GM19372 (cell line): ENCODE data around the gene EEF1A2.

Experiments used
- ATAC-seq: cut with Tn5 transposase; IDR thresholded peaks from one replicate; pipeline ENCODE4 v1.9.1; 2021; ENCODE audit warnings: mild to moderate bottlenecking, low read depth, moderate library complexity; ENCODE audit not compliant: unreplicated experiment

The EEF1A2 gene

GRCh38 chr20:63537525-63538203 lies 38.8 kb upstream of the EEF1A2 start:
- ATAC-seq, result peak; percentile 85

- ATAC-seq, result no peak
Observed at GRCh38 chr20:63536997-63537524, 38.2 kb upstream of the EEF1A2 start, which contains the start of gene PTK6. Gene PTK6 (minus strand): TSS chr20:63537376. CDS start chr20:63537314, 62 bp downstream.

- ATAC-seq, result no peak
Observed at GRCh38 chr20:63536241-63536977, 37.5 kb upstream of the EEF1A2 start.

GRCh38 chr20:63534831-63535651 lies 36.2 kb upstream of the EEF1A2 start:
- no peak for ATAC-seq

- ATAC-seq, result no peak
Observed at GRCh38 chr20:63534427-63534830, 35.5 kb upstream of the EEF1A2 start.

- no peak for ATAC-seq
Observed at GRCh38 chr20:63533871-63534393, 35.0 kb upstream of the EEF1A2 start.

DNA sequence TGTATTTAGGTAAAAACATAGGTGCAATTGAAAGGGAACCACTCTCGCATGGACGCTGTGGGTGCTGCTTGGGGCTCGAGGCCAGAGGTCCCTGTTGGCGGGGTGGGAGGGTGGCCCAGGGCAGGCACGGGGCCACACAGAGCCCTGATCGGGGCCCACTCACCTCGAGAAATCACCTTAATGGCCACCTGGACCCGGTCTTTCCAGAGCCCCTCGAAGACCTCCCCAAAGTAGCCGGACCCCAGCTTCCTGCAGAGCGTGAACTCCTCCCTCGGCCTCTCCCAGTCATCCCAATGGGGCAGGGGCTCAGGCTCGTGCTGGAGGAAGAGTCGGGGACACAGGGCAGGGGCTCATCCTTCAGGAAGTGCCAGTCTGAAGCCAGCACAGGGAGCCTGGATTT lies 34.5 kb upstream of the EEF1A2 start:
- ATAC-seq, result no peak

DNA sequence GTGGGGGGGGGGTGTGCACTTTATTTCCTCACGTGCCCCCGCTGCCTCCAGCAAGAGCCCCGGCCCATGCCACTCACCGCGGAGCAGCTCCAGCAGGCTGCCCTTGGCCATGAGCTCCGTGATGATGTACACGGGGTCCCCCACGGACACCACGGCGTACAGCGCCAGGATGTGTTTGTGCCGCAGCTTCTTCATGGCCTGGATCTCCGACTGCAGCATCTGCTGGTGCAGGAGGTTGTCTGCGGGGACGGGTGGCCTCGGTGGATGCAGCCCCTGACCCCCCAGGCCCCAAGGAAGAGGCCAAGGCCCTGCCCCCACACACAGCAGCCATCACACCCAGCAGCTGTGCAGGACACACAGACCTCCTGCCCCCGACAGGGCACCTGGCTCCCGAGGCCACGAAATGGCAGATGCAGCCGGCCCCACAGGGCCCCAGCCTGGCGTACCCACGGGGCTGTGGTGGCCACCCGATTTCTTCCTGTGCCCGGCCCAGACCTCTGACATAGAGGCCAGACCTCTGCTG lies 33.6 kb upstream of the EEF1A2 start:
- ATAC-seq, result no peak

- no peak for ATAC-seq
Observed at GRCh38 chr20:63531686-63532448, 33.0 kb upstream of the EEF1A2 start.

GRCh38 chr20:63530788-63531160 lies 31.9 kb upstream of the EEF1A2 start:
- ATAC-seq, result no peak

DNA sequence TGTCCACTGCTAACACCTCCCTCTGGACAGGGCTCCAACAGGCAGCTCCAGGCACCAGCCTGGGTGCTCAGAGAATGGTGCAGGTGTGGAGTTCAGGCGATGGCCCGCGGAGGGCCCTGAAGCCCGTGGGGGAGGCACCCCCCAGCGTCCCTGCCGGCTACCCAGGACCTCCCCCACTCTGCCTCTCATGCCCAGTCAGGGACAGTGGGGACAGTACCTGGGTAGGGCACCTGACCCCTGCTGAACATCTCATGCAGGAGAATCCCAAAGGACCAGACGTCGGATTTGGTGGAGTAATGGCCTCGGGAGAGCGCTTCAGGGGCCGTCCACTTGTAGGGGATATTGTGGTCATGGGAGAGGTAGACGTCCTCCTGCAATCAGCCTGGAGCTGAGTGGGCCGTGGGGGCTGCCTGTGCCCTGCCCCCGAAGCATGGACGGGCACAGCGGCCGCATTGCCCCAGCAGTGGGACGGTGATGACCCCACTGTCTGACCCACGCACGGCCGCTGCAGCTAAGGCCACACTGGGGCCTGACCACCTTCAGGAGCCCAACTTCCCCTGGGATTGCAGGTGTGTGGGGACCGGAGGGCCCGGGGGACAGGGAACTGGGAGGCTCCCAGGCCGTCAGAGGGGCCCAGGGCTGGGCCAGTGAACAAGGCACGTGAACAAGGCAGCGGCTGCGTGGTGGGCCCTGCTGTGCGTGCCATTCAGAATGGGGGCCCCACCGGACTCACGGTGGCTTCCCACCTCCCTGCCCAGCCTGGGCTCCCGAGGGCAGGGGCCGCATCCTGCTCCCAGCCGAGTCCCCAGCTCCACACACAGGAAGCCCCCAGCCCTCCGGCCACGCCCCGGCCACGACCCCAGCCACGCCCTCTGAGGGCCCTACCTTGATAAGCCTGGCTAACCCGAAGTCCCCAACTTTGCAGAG lies 31.2 kb upstream of the EEF1A2 start:
- no peak for ATAC-seq

DNA sequence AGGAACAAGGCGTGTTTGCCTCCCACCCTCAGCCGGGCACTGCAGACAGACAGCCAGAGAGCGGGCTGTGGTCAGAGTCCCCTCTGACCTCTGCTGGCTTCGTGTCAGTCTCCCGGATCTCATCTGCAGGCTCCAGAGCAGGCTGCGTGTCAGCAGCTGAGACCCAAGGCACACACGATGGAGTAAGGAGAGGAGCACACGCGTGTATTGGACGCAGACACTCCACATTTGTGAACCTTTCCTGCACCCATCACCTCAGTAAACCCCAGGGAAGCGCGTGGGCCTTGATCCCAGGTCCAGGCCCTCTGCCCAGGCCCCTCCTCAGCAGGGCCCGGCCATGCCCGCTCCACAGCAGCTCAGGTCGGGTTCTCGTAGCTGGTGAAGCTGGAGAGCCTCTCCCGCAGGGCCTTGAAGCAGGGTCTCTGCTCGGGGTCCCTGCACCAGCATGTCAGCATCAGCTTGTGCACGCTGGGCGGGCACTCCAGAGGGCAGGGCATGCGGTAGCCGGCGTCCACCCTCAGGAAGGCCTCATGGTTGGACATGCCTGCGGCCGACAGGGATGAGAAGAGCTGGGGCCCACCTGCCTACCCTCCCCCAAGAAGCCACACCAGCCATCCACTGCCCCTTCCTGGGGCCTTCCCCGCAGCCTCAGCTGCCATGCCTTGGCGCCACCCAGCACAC lies 30.4 kb upstream of the EEF1A2 start:
- ATAC-seq, result no peak

DNA sequence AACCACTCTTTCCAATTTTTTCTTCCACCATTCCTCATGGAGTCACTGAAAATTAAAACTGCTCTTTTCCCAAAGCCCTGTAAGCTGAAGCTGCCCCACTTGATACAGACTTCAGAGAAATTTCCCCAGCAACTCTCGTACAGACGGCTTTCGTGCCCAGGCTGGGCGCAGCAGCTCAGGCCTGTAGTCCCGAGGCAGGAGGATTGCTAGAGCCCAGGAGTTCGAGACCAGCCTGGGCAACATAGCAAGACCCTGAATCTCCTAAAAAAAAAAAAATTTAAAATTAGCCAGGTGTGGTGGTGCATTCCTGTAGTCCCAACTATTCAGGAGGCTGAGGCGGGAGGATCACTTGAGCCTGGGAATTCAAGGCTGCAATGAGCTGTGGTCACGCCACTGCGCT lies 28.3 kb upstream of the EEF1A2 start:
- ATAC-seq, result no peak

GRCh38 chr20:63525971-63526370 lies 27.1 kb upstream of the EEF1A2 start:
- ATAC-seq, result no peak

- no peak for ATAC-seq
Observed at GRCh38 chr20:63525185-63525584, 26.3 kb upstream of the EEF1A2 start.

DNA sequence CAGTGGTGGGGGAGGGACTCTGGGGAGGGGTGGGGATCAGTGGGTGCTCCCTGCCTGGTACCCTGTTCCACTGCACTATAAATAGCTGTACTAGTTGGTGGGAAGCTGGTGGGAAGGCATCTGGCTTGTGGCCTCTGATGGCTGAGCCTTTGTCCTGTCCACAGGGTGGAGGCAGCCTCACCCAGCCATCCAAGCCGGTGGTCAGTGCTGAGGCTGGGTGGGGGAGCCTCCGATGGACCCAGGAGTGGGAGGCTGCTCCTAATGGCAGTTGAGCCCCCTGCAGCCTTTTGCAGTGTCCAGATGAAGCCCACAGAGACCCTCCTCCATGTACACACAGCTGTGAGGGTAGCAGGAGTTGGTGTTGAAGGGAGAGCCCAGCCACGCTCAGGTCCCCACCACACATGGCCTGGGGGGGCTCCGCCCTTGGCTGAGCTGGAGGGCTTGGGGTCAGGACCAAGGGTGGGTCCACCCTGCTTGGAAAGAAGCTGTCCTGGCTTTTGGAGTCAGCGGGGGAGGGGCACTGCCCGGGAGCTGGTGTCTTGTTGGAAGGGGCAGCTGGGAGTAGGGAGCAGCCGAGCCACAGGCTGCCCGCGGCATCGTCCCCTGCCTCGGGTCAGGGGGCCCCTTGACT lies 24.2 kb upstream of the EEF1A2 start:
- ATAC-seq, result no peak

DNA sequence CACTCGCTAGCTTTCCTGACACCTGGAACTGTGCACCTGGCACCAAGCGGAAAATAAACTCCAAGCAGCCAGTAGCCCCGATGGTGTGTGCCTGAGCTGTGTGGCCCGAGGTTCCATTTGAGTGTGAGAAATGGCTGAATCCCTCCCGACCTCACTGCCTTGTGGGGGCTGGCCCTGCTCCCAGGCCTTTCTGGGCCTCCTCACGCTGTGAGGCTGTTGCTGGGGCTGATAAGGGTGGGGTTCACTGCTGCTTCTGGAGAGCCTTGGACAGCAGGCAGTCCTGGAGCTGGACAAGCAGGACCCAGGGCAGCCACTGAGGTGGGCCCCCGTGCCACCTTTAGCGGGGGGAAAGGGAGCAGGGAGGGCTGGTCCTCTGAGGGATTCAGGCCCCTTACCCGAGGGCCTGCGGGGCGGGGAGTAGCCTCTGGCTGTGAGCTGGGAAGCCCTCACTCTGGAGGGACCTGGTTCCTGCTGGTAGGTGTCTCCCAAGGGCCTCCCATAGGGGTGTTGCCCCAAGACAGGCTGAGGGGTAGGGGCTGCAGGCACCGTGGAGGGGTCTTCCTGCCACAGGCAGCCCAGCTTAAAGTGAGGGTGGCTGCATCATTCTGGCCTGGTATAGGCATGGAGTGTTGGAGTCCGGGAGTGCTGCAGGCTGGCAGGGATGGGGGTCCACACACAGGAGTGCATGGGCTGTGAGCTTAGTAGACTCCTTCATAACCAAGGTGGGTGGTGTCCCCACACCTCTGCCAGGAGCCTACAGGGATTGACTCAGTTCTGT lies 23.4 kb upstream of the EEF1A2 start:
- no peak for ATAC-seq
